ENCODE results near the gene HIVEP3.
"Not testable (repeated sequence)": the region's sequence is repeated elsewhere in the genome, so short reads cannot be mapped to it uniquely, and the experiment has no call there.

DNA sequence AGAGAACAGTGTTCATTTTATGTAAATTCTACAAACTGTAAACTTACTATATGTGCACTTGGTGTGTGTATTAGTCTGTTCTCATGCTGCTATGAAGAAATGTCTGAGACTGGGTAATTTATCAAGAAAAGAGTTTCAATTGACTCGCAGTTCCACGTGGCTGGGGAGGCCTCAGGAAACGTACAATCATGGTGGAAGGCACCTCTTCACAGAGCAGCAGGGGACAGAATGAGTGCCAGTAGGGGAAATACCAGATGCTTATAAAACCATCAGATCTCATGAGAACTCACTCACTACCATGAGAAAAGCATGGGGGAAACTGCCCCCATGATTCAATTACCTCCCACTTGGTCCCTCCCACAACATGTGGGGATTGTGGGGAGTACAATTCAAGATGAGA is 32.8 kb upstream of the HIVEP3 start:
- TF ChIP-seq, protein P1, sequence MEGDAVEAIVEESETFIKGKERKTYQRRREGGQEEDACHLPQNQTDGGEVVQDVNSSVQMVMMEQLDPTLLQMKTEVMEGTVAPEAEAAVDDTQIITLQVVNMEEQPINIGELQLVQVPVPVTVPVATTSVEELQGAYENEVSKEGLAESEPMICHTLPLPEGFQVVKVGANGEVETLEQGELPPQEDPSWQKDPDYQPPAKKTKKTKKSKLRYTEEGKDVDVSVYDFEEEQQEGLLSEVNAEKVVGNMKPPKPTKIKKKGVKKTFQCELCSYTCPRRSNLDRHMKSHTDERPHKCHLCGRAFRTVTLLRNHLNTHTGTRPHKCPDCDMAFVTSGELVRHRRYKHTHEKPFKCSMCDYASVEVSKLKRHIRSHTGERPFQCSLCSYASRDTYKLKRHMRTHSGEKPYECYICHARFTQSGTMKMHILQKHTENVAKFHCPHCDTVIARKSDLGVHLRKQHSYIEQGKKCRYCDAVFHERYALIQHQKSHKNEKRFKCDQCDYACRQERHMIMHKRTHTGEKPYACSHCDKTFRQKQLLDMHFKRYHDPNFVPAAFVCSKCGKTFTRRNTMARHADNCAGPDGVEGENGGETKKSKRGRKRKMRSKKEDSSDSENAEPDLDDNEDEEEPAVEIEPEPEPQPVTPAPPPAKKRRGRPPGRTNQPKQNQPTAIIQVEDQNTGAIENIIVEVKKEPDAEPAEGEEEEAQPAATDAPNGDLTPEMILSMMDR (IDR thresholded peaks at IDR 0.05), result not testable (repeated sequence)
- TF ChIP-seq POLR2A (IDR thresholded peaks at IDR 0.05), result not testable (repeated sequence)

Data from body of pancreas (tissue), 4 donors.